Testis (tissue), 3 donors: Measurements from ENCODE around the gene ATOH8. TPM values are rescaled to one million over a fixed set of nuclear protein-coding genes. Genes with fewer than 3 reads are reported as not detected.

ENCODE experiments used
- DNase-seq: peaks from one replicate; pipeline ENCODE4 v3.0.0-alpha.2; 2019
- H3K27ac ChIP-seq, 2 donors: fragments of 200-600 bp; sonication (generic); one replicate each; pipeline ENCODE4 v1.5.1; 2019
- H3K27me3 ChIP-seq: fragments of 200-600 bp; sonication (generic); one replicate; pipeline ENCODE4 v1.5.1; 2019
- H3K36me3 ChIP-seq: fragments of 200-600 bp; sonication (generic); one replicate; pipeline ENCODE4 v1.5.1; 2017; ENCODE audit warnings: low read depth; ENCODE audit errors: missing control alignments
- H3K4me1 ChIP-seq: fragments of 200-600 bp; sonication (generic); one replicate; pipeline ENCODE4 v1.5.1; 2019
- H3K4me3 ChIP-seq, 2 donors: fragments of 200-600 bp; sonication (generic); one replicate each; pipeline ENCODE4 v1.5.1; 2017 to 2019
- H3K9me3 ChIP-seq: fragments of 200-600 bp; sonication (generic); one replicate; pipeline ENCODE4 v1.5.1; 2017
- CTCF ChIP-seq, 3 experiments: fragments of 450-650 bp in 2 of 3; fragments of 200-600 bp in 1 of 3; sonication (generic) in 1 of 3; IDR thresholded peaks; one replicate each; pipeline ENCODE4 v1.5.1; 2016 to 2019; ENCODE audit warnings: antibody characterized with exemption in 3 of 3, mild to moderate bottlenecking in 2 of 3, moderate library complexity in 1 of 3
- POLR2A ChIP-seq: fragments of 450-650 bp; IDR thresholded peaks from one replicate; pipeline ENCODE4 v1.6.1; 2017; ENCODE audit warnings: antibody characterized with exemption, mild to moderate bottlenecking, moderate library complexity
- whole genome bisulfite sequencing, 2 donors: methylation state at CpG; one replicate each; pipeline ENCODE4 v1.1.5; 2018; 5-methylcytosine and 5-hydroxymethylcytosine counted together
- intact Hi-C: fragments of 100-400 bp; cut with DNase I; formaldehyde crosslinking; loops from one replicate; pipeline ENCODE4 v1.15.1; 2023; ENCODE audit warnings: low total_unique reads
- polyA plus RNA-seq: library from polyadenylated mRNA; stranded (reverse); fragments of 350-450 nt; fragmentation: Illumina TruSeq; extraction: RNeasy Lipid Tissue Mini Kit (QIAGEN cat#74804); gene quantifications from one replicate; pipeline ENCODE4 v1.2.3, GENCODE V29; 2014; ENCODE audit warnings: low read depth, low replicate concordance; ENCODE audit not compliant: insufficient read depth
- total RNA-seq, 2 donors: library from RNA; depleted of rRNA; stranded (reverse); fragments of >200 nt; gene quantifications; one replicate each; pipeline ENCODE4 v1.2.3, GENCODE V29; 2016

ATOH8 gene
- total and polyA plus RNA-seq, 3 donors from 2014 or later = 13.5 to 16.8 (median 14.2) TPM

- Histone ChIP-seq H3K4me1 (peaks cover 16% of the 10 kb centered on the region), H3K9me3 (no peaks in the 10 kb centered on the region), H3K4me3 (peak overlapping the region; percentile 66 to 70), H3K36me3 (no peaks in the 10 kb centered on the region), H3K27me3 (no peaks in the 10 kb centered on the region), H3K27ac (peak overlapping the region; percentile 39 to 61)
- peak; percentile 65 for DNase-seq
- WGBS, 2 donors = 0 to 1% methylated on average over 3 to 68 of the region's 93 CpGs
- TF ChIP-seq POLR2A (no peak), CTCF (IDR thresholded peaks at IDR 0.05) (no peak)
- intact Hi-C loops = no loop called here
Observed at GRCh38 chr2:85754313-85755095, 713 bp downstream of the ATOH8 start.

- 1 to 3% methylated on average over 15 to 33 of the region's 33 CpGs for WGBS, 2 donors
- H3K4me1 ChIP-seq = peaks cover 15% of the 10 kb centered on the region
- H3K4me3 ChIP-seq = peak overlapping the region; percentile 66 to 70
- H3K27ac ChIP-seq = no peak overlapping the region
- TF ChIP-seq CTCF (IDR thresholded peaks at IDR 0.05) (no peak), POLR2A (no peak)
- intact Hi-C loops = no loop called here
- no peaks in the 10 kb centered on the region for H3K36me3 ChIP-seq
- H3K27me3 ChIP-seq = no peaks in the 10 kb centered on the region
- DNase-seq = no peak
- no peaks in the 10 kb centered on the region for H3K9me3 ChIP-seq
Observed at GRCh38 chr2:85755122-85756027, 1.6 kb downstream of the ATOH8 start.

- no peaks in the 10 kb centered on the region for H3K9me3 ChIP-seq
- no peaks in the 10 kb centered on the region for H3K36me3 ChIP-seq
- no peak for DNase-seq
- H3K27me3 ChIP-seq = no peaks in the 10 kb centered on the region
- WGBS, 2 donors = 65 to 86% methylated on average over 1 to 6 of the region's 6 CpGs
- intact Hi-C loops = no loop called here
- no peak overlapping the region for H3K27ac ChIP-seq
- no peak overlapping the region for H3K4me3 ChIP-seq
- TF ChIP-seq CTCF (IDR thresholded peaks at IDR 0.05) (no peak), POLR2A (no peak)
- peaks cover 12% of the 10 kb centered on the region for H3K4me1 ChIP-seq
Observed at GRCh38 chr2:85756195-85756594, 2.4 kb downstream of the ATOH8 start.

- H3K4me1 ChIP-seq = peaks cover 10% of the 10 kb centered on the region
- H3K9me3 ChIP-seq = no peaks in the 10 kb centered on the region
- no peak for TF ChIP-seq CTCF (IDR thresholded peaks at IDR 0.05)
- no peak for TF ChIP-seq POLR2A
- DNase-seq = no peak
- WGBS, 2 donors = 65 to 75% methylated on average over 4 to 9 of the region's 9 CpGs
- intact Hi-C loops = no loop called here
- no peaks in the 10 kb centered on the region for H3K36me3 ChIP-seq
- H3K27me3 ChIP-seq = no peaks in the 10 kb centered on the region
- no peak overlapping the region for H3K27ac ChIP-seq
- H3K4me3 ChIP-seq = no peak overlapping the region
Observed at GRCh38 chr2:85756822-85757435, 3.1 kb downstream of the ATOH8 start.
